K562 (cell line): ENCODE measurements around the gene HSPA1B. TPM values are rescaled to one million over a fixed set of nuclear protein-coding genes. Genes with fewer than 3 reads are reported as not detected.
A peak's percentile ranks its signal among the peaks of the same experiment; 100 is the strongest.

ENCODE experiments used
- ARID1B ChIP-seq: fragments of 450-650 bp; IDR thresholded peaks from 2 replicates; pipeline ENCODE4 v1.6.1; 2016; ENCODE audit warnings: antibody characterized with exemption, mild to moderate bottlenecking, inconsistent platforms
- C11orf30 ChIP-seq: fragments of 450-650 bp; IDR thresholded peaks from 2 replicates; pipeline ENCODE4 v1.6.1; 2016; ENCODE audit warnings: low read depth, mild to moderate bottlenecking
- ERF ChIP-seq: fragments of 450-650 bp; formaldehyde crosslinking; IDR thresholded peaks from 2 replicates; pipeline ENCODE4 v1.4.0; 2020; ENCODE audit warnings: mild to moderate bottlenecking, mixed read lengths
- FOXJ2 ChIP-seq: fragments of 200-800 bp; sonication (Bioruptor generic); IDR thresholded peaks from 2 replicates; pipeline ENCODE4 v1.6.1; 2016; ENCODE audit warnings: missing genetic modification characterization, missing compliant biosample characterization
- IFI16 ChIP-seq: fragments of 250-450 bp; sonication (Bioruptor Pico); IDR thresholded peaks from 2 replicates; pipeline ENCODE4 v2.1.2; 2022; ENCODE audit warnings: mild to moderate bottlenecking, inconsistent platforms
- KAT7 ChIP-seq: sonication (generic); formaldehyde crosslinking; IDR thresholded peaks from 2 replicates; pipeline ENCODE4 v1.8.0; 2022; ENCODE audit warnings: missing genetic modification reagents, mild to moderate bottlenecking, borderline replicate concordance
- KDM4B ChIP-seq, 2 experiments: fragments of 450-650 bp in 1 of 2; sonication (generic) in 1 of 2; IDR thresholded peaks; 2 replicates each; pipeline ENCODE4 v1.6.1; 2016 to 2017; ENCODE audit warnings: borderline replicate concordance in 2 of 2, antibody characterized with exemption in 1 of 2, low read depth in 1 of 2, mild to moderate bottlenecking in 1 of 2
- MAZ ChIP-seq, 2 experiments: fragments of 450-650 bp in 1 of 2; sonication (generic) in 1 of 2; formaldehyde crosslinking; IDR thresholded peaks in 1 of 2; conservative IDR thresholded peaks in 1 of 2; 2 replicates each; pipeline versions ENCODE4 v1.4.0 to v1.5.0; 2020; ENCODE audit warnings: mild to moderate bottlenecking in 1 of 2, missing genetic modification reagents in 1 of 2
- NONO ChIP-seq, 2 experiments: fragments of 200-400 bp in 1 of 2; fragments of 450-650 bp in 1 of 2; formaldehyde crosslinking in 1 of 2; IDR thresholded peaks; 2 replicates each; pipeline ENCODE4 v1.6.1; 2017; ENCODE audit warnings: low read depth in 2 of 2, mild to moderate bottlenecking in 2 of 2, moderate library complexity in 2 of 2, low read length in 1 of 2
- NR2C2 ChIP-seq, 2 experiments: fragments of 200-800 bp in 1 of 2; sonication (Bioruptor generic) in 1 of 2; sonication (generic) in 1 of 2; formaldehyde crosslinking in 1 of 2; IDR thresholded peaks; 2 replicates each; pipeline versions ENCODE4 v1.6.1 to v1.8.0; 2016 to 2022; ENCODE audit warnings: mild to moderate bottlenecking in 1 of 2, missing compliant biosample characterization in 1 of 2, missing genetic modification characterization in 1 of 2, missing genetic modification reagents in 1 of 2
- SRSF1 ChIP-seq: fragments of 200-400 bp; formaldehyde crosslinking; IDR thresholded peaks from 2 replicates; pipeline ENCODE4 v1.6.1; 2017; ENCODE audit warnings: mild to moderate bottlenecking, low read depth, low read length, moderate library complexity
- TBL1XR1 ChIP-seq, 2 experiments: IDR thresholded peaks; 2 replicates each; pipeline ENCODE4 v1.6.1; 2012; ENCODE audit warnings: improper control_type of control experiment in 2 of 2, low read length in 2 of 2, mild to moderate bottlenecking in 1 of 2
- TBP ChIP-seq: optimal IDR thresholded peaks from 2 replicates; pipeline ENCODE3; 2011; ENCODE audit warnings: low read depth, low read length, improper control_type of control experiment
- ZFP30 ChIP-seq: fragments of 250-450 bp; sonication (Bioruptor Pico); IDR thresholded peaks from 2 replicates; pipeline ENCODE4 v1.8.0; 2022; ENCODE audit warnings: moderate library complexity, mild to moderate bottlenecking, inconsistent platforms, borderline replicate concordance
- ZNF232 ChIP-seq: sonication (generic); formaldehyde crosslinking; IDR thresholded peaks from 2 replicates; pipeline ENCODE4 v1.8.0; 2022; ENCODE audit warnings: mild to moderate bottlenecking, missing genetic modification reagents
- ZNF551 ChIP-seq: fragments of 250-450 bp; sonication (Bioruptor Pico); IDR thresholded peaks from 2 replicates; pipeline ENCODE4 v1.5.0; 2021; ENCODE audit warnings: mild to moderate bottlenecking, moderate library complexity
- polyA plus RNA-seq, 8 experiments: library from polyadenylated mRNA; depleted of rRNA in 4 of 8; stranded (reverse) in 5 of 8; unstranded in 3 of 8; fragments of >200 nt; fragmentation: Nextera tagmentation in 2 of 8; fragmentation: Illumina TruSeq in 1 of 8; extraction: Ambion mirVana in 2 of 8; extraction: Trizol in 1 of 8; gene quantifications; 2 replicates each; pipeline versions ENCODE4 v1.2.1 to v1.2.3, GENCODE V29; 2011 to 2014; ENCODE audit warnings: inconsistent platforms in 1 of 8, missing spikeins in 1 of 8
- total RNA-seq, 7 experiments: library from RNA; depleted of rRNA in 6 of 7; stranded (reverse); fragments of >200 nt in 6 of 7; fragmentation: Illumina TruSeq in 2 of 7; extraction: Trizol in 2 of 7; gene quantifications; 2 replicates each; pipeline versions ENCODE4 v1.2.1 to v1.2.3, GENCODE V29; 2011 to 2021; ENCODE audit warnings: low replicate concordance in 1 of 7
- TF ChIP-seq, protein P1 (sequence below): fragments of 450-650 bp; IDR thresholded peaks from 2 replicates; pipeline ENCODE4 v1.6.1; 2018; ENCODE audit warnings: mild to moderate bottlenecking, low read depth; ENCODE audit not compliant: partially characterized antibody
- TF ChIP-seq, protein P2 (sequence below): conservative IDR thresholded peaks from 2 replicates; pipeline ENCODE4 v1.6.1; 2011; ENCODE audit warnings: low read depth, mild to moderate bottlenecking, low read length; ENCODE audit not compliant: control insufficient read depth
- TF ChIP-seq, protein P3 (sequence below): fragments of 450-650 bp; IDR thresholded peaks from 2 replicates; pipeline ENCODE4 v1.6.1; 2017; ENCODE audit warnings: antibody characterized with exemption

The HSPA1B gene
- total and polyA plus RNA-seq, 9 of the 15 experiments (the other 6 are each of a cell fraction or from before 2014, with no cell fraction given), result 0.27 to 227 (median 51.2) TPM

DNA sequence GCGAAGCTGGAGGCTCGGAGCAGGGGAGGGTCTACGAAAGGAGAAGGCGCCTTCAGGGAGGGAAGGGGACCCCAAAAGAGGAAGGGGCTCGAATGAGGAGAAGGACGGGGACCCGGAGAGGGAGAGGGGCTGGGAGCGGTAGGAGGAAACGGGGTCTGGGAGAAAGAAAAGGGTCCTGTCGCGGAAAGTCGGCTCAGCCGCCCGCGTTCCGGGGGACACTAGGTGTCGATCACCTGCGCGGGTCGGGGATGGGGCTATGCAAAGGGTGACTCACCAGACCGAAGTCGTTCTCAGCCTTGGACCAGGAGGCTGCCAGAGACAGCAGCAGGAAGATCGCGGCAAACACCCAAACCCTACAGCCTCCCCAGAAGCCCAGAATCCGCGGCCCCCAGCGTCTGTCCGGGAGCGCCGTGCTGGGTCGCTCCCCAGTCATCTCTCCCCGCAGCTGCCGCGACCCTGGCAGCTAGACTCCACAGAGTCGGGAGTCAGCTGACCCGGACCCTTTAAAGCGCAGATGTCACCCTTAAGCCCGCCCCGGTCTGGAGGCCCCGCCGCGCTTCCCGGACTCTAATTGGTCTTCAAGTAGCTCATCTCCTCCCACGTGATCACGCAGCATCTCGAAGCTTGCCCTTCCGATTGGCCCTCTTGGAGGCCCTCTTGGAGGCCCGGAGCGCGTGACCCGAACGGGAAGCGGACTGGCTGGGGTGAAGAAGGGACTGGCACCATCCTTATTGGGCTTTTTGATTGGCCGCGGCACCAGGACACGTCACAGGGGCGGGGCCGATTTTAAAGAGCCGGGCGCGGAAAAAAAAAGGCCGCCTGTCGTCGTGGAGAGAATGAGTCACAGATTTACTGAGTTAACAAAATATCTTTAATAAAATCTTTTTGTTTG lies 35.1 kb downstream of the HSPA1B start, which contains the start of gene NEU1 (continued):
- peak; percentile 78 to 87 for TF ChIP-seq MAZ (CRISPR knock-in tag; conservative IDR thresholded peaks at IDR 0.05 in 1 of 2, IDR thresholded peaks at IDR 0.05 in 1 of 2)
- TF ChIP-seq NONO (IDR thresholded peaks at IDR 0.05; ENCODE audit: low read depth in 2 of 2, low read length in 1 of 2), result no peak; a peak in 2 of 4 replicates
- TF ChIP-seq NR2C2 (CRISPR knock-in tag; IDR thresholded peaks at IDR 0.05), result peak; percentile 65; the same call in 1 of the 2 replicates
- TF ChIP-seq NR2C2 (tag; IDR thresholded peaks at IDR 0.05), result peak; percentile 94
- TF ChIP-seq ZNF551 (CRISPR knock-in tag), result no peak
- peak; percentile 37; the same call in 1 of the 2 replicates for TF ChIP-seq ARID1B
- TF ChIP-seq TBP, result peak; percentile 96
- TF ChIP-seq, protein P1, sequence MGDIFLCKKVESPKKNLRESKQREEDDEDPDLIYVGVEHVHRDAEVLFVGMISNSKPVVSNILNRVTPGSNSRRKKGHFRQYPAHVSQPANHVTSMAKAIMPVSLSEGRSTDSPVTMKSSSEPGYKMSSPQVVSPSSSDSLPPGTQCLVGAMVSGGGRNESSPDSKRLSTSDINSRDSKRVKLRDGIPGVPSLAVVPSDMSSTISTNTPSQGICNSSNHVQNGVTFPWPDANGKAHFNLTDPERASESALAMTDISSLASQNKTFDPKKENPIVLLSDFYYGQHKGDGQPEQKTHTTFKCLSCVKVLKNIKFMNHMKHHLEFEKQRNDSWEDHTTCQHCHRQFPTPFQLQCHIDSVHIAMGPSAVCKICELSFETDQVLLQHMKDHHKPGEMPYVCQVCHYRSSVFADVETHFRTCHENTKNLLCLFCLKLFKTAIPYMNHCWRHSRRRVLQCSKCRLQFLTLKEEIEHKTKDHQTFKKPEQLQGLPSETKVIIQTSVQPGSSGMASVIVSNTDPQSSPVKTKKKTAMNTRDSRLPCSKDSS, result no peak
- peak; percentile 72 to 78; a peak in 3 of 4 replicates for TF ChIP-seq TBL1XR1 (IDR thresholded peaks at IDR 0.05; ENCODE audit: low read length in 2 of 2)
- peak in 1 of 2 experiments; percentile 69; a peak in 1 of 4 replicates for TF ChIP-seq KDM4B (IDR thresholded peaks at IDR 0.05; ENCODE audit: borderline replicate concordance in 2 of 2, low read depth in 1 of 2)
- no peak for TF ChIP-seq ZNF232 (CRISPR knock-in tag)
- TF ChIP-seq FOXJ2 (tag), result peak; percentile 97
- TF ChIP-seq C11orf30, result peak; percentile 89
- TF ChIP-seq SRSF1, result no peak
- no peak; the same call in 1 of the 2 replicates for TF ChIP-seq ZFP30 (CRISPR knock-in tag)
- peak; percentile 83; the same call in 1 of the 2 replicates for TF ChIP-seq ERF (CRISPR knock-in tag)
- TF ChIP-seq, protein P2, sequence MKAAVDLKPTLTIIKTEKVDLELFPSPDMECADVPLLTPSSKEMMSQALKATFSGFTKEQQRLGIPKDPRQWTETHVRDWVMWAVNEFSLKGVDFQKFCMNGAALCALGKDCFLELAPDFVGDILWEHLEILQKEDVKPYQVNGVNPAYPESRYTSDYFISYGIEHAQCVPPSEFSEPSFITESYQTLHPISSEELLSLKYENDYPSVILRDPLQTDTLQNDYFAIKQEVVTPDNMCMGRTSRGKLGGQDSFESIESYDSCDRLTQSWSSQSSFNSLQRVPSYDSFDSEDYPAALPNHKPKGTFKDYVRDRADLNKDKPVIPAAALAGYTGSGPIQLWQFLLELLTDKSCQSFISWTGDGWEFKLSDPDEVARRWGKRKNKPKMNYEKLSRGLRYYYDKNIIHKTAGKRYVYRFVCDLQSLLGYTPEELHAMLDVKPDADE, result peak; percentile 96
- TF ChIP-seq, protein P3, sequence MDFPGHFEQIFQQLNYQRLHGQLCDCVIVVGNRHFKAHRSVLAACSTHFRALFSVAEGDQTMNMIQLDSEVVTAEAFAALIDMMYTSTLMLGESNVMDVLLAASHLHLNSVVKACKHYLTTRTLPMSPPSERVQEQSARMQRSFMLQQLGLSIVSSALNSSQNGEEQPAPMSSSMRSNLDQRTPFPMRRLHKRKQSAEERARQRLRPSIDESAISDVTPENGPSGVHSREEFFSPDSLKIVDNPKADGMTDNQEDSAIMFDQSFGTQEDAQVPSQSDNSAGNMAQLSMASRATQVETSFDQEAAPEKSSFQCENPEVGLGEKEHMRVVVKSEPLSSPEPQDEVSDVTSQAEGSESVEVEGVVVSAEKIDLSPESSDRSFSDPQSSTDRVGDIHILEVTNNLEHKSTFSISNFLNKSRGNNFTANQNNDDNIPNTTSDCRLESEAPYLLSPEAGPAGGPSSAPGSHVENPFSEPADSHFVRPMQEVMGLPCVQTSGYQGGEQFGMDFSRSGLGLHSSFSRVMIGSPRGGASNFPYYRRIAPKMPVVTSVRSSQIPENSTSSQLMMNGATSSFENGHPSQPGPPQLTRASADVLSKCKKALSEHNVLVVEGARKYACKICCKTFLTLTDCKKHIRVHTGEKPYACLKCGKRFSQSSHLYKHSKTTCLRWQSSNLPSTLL, result 0 out of 2 replicates have a peak, but pooled peaks have one; percentile 33
- TF ChIP-seq KAT7, result peak; percentile 21; the same call in 1 of the 2 replicates
- TF ChIP-seq IFI16 (CRISPR knock-in tag), result no peak
